Left renal pelvis (tissue), 4 donors: ENCODE results near the gene RALGAPA1. TPM values are rescaled to one million over a fixed set of nuclear protein-coding genes. Genes with fewer than 3 reads are reported as not detected.
"Not testable (repeated sequence)": the region's sequence is repeated elsewhere in the genome, so short reads cannot be mapped to it uniquely, and the experiment has no call there.

Source experiments
- DNase-seq, 4 donors: peaks; one replicate each; pipeline ENCODE4 v3.0.0-alpha.2; 2013; ENCODE audit warnings: low read depth in 4 of 4, low spot score in 3 of 4
- polyA plus RNA-seq, 4 donors: library from polyadenylated mRNA; unstranded; fragments of 120-200 nt; gene quantifications; one replicate each; pipeline ENCODE4 v1.2.1, GENCODE V29; 2013; ENCODE audit not compliant: insufficient read length in 4 of 4

RALGAPA1 gene
- polyA plus RNA-seq, 4 donors, result 38.9 to 48.1 (median 42.8) TPM

- DNase-seq, result no peak
These were observed 104.2 kb downstream of the RALGAPA1 start for GRCh38 chr14:35704793-35705493.

- DNase-seq, result no peak
These were observed 107.6 kb downstream of the RALGAPA1 start for GRCh38 chr14:35701531-35701930.

GRCh38 chr14:35699791-35700444 is 109.2 kb downstream of the RALGAPA1 start:
- DNase-seq, result no peak

- DNase-seq, result no peak
These were observed 112.5 kb downstream of the RALGAPA1 start for GRCh38 chr14:35696575-35696974.

GRCh38 chr14:35696119-35696518 is 113.0 kb downstream of the RALGAPA1 start:
- DNase-seq, result no peak

GRCh38 chr14:35695647-35696046 is 113.4 kb downstream of the RALGAPA1 start:
- no peak for DNase-seq

GRCh38 chr14:35695072-35695471 is 114.0 kb downstream of the RALGAPA1 start:
- no peak for DNase-seq

- DNase-seq, result no peak
These were observed 120.1 kb downstream of the RALGAPA1 start for GRCh38 chr14:35689000-35689460.

- no peak for DNase-seq
These were observed 120.8 kb downstream of the RALGAPA1 start for GRCh38 chr14:35688126-35688826.

- peak; percentile 3 to 14 (median 12) for DNase-seq
These were observed 121.7 kb downstream of the RALGAPA1 start for GRCh38 chr14:35687335-35687939.

- not testable (repeated sequence) for DNase-seq
These were observed 125.4 kb downstream of the RALGAPA1 start for GRCh38 chr14:35683688-35684087.

GRCh38 chr14:35682802-35683201 is 126.3 kb downstream of the RALGAPA1 start:
- DNase-seq, result no peak

- no peak for DNase-seq
These were observed 130.6 kb downstream of the RALGAPA1 start for GRCh38 chr14:35678403-35679028.

- no peak for DNase-seq
These were observed 139.3 kb downstream of the RALGAPA1 start for GRCh38 chr14:35669782-35670181.

- no peak for DNase-seq
These were observed 142.6 kb downstream of the RALGAPA1 start for GRCh38 chr14:35666429-35667043.

- DNase-seq, result no peak
These were observed 147.2 kb downstream of the RALGAPA1 start for GRCh38 chr14:35661875-35662274.

- DNase-seq, result no peak
These were observed 156.1 kb downstream of the RALGAPA1 start for GRCh38 chr14:35653045-35653444.

GRCh38 chr14:35643513-35643912 is 165.6 kb downstream of the RALGAPA1 start:
- no peak for DNase-seq

- no peak for DNase-seq
These were observed 171.2 kb downstream of the RALGAPA1 start for GRCh38 chr14:35637851-35638250.

GRCh38 chr14:35637269-35637668 is 171.8 kb downstream of the RALGAPA1 start:
- no peak for DNase-seq
